HCT116 (cell line): ENCODE measurements around the gene CALML6. TPM values are rescaled to one million over a fixed set of nuclear protein-coding genes. Genes with fewer than 3 reads are reported as not detected.

Source experiments
- ATAC-seq: fragments of 200-7000 bp; cut with Tn5 transposase; 2 replicates; pipeline ENCODE4 v1.9.1; 2020; ENCODE audit warnings: mild to moderate bottlenecking, moderate library complexity
- BruUV-seq: library from RNA; stranded (reverse); fragments of 400-500 nt; replicated peaks from 2 replicates; lab custom pipeline; 2021; lab: Mats Ljungman, UMichigan
- CTCF ChIA-PET: fragments of 300-600 bp; sonication (Branson Sonifier 250); formaldehyde crosslinking; loops from one replicate; lab custom pipeline; 2021; ENCODE audit warnings: antibody characterized with exemption; lab: Charles Lee
- POLR2A ChIA-PET: fragments of 300-600, 350-600 bp; sonication (Branson Sonifier 250); formaldehyde crosslinking; loops from one replicate; lab custom pipeline; 2021; ENCODE audit warnings: antibody characterized with exemption; lab: Charles Lee
- RAD21 ChIA-PET, 2 experiments: fragments of 300-600 bp; sonication (Branson Sonifier 250); formaldehyde crosslinking; loops; one replicate each; lab custom pipeline; 2023; ENCODE audit warnings: low total read pairs in 2 of 2; ENCODE audit not compliant: uncharacterized antibody in 2 of 2, unreplicated experiment in 2 of 2, low non-redundant PET in 1 of 2; lab: Charles Lee
- DNase-seq: peaks from one replicate; pipeline ENCODE4 v3.0.0-alpha.2; 2010; ENCODE audit warnings: low read depth, low spot score
- H2AFZ ChIP-seq: fragments of 200-600 bp; shearing (Covaris generic), sonication (generic); 2 replicates; pipeline ENCODE4 v1.6.1; 2017; ENCODE audit warnings: low read depth, mixed run types, mixed read lengths, antibody characterized with exemption, low read length; ENCODE audit not compliant: poor library complexity, severe bottlenecking
- H3K27ac ChIP-seq: 2 replicates; pipeline ENCODE4 v1.5.1; 2012; ENCODE audit warnings: low read depth, low read length
- H3K27me3 ChIP-seq: fragments of 200-600 bp; sonication (generic); 2 replicates; pipeline ENCODE4 v1.6.1; 2016; ENCODE audit warnings: mixed run types, low read length, mixed read lengths; ENCODE audit not compliant: insufficient read depth
- H3K36me3 ChIP-seq, 2 experiments: fragments of 200-500 bp in 1 of 2; fragments of 200-600 bp in 1 of 2; sonication (Bioruptor generic) in 1 of 2; sonication (generic) in 1 of 2; 2 replicates each; pipeline versions ENCODE4 v1.5.1 to v1.6.1; 2014 to 2016; ENCODE audit warnings: low read length in 2 of 2, inconsistent platforms in 1 of 2, mixed read lengths in 1 of 2, mixed run types in 1 of 2; ENCODE audit not compliant: insufficient read depth in 2 of 2, control insufficient read depth in 1 of 2
- H3K4me1 ChIP-seq, 2 experiments: fragments of 200-600 bp in 1 of 2; sonication (generic) in 1 of 2; 2 replicates each; pipeline versions ENCODE4 v1.5.1 to v1.6.1; 2012 to 2017; ENCODE audit warnings: low read length in 2 of 2, inconsistent platforms in 1 of 2, mild to moderate bottlenecking in 1 of 2, mixed read lengths in 1 of 2, mixed run types in 1 of 2, moderate library complexity in 1 of 2; ENCODE audit not compliant: insufficient read depth in 2 of 2, control insufficient read depth in 1 of 2
- H3K4me2 ChIP-seq: fragments of 200-600 bp; sonication (generic); 2 replicates; pipeline ENCODE4 v1.6.1; 2017; ENCODE audit warnings: mixed run types, low read length, mixed read lengths
- H3K4me3 ChIP-seq, 2 experiments: fragments of 200-600 bp in 1 of 2; sonication (generic) in 1 of 2; replicated peaks in 1 of 2; 2 replicates each; pipeline ENCODE4 v1.5.1; 2011 to 2016; ENCODE audit warnings: low read length in 2 of 2, control low read depth in 1 of 2, low read depth in 1 of 2, mild to moderate bottlenecking in 1 of 2, mixed read lengths in 1 of 2, mixed run types in 1 of 2
- H3K79me2 ChIP-seq: fragments of 200-600 bp; sonication (generic); 2 replicates; pipeline ENCODE4 v1.6.1; 2017; ENCODE audit warnings: mild to moderate bottlenecking, mixed run types, low read length, moderate library complexity, mixed read lengths; ENCODE audit not compliant: insufficient read depth
- H3K9ac ChIP-seq: fragments of 200-600 bp; sonication (generic); 2 replicates; pipeline ENCODE4 v1.6.1; 2016; ENCODE audit warnings: low read length, mixed read lengths
- H3K9me2 ChIP-seq: fragments of 200-600 bp; sonication (generic), shearing (Covaris generic); 2 replicates; pipeline ENCODE4 v1.6.1; 2017; ENCODE audit warnings: mixed run types, mild to moderate bottlenecking, moderate library complexity; ENCODE audit not compliant: insufficient read depth
- H3K9me3 ChIP-seq, 2 experiments: fragments of 200-500 bp in 1 of 2; fragments of 200-600 bp in 1 of 2; sonication (Bioruptor generic) in 1 of 2; sonication (generic) in 1 of 2; 2 replicates each; pipeline ENCODE4 v1.6.1; 2014 to 2017; ENCODE audit warnings: low read length in 2 of 2, mixed read lengths in 2 of 2, inconsistent platforms in 1 of 2, low read depth in 1 of 2, mild to moderate bottlenecking in 1 of 2, mixed run types in 1 of 2, moderate library complexity in 1 of 2; ENCODE audit not compliant: control insufficient read depth in 1 of 2, insufficient read depth in 1 of 2
- H4K20me1 ChIP-seq: fragments of 200-600 bp; sonication (generic), shearing (Covaris generic); 2 replicates; pipeline ENCODE4 v1.6.1; 2017; ENCODE audit warnings: mixed run types, mild to moderate bottlenecking, moderate library complexity; ENCODE audit not compliant: insufficient read depth
- CBX3 ChIP-seq: IDR thresholded peaks from 2 replicates; pipeline ENCODE4 v1.6.1; 2012; ENCODE audit warnings: low read depth
- CEBPB ChIP-seq: IDR thresholded peaks from 2 replicates; pipeline ENCODE4 v1.6.1; 2012; ENCODE audit warnings: low read depth
- EGR1 ChIP-seq: IDR thresholded peaks from 2 replicates; pipeline ENCODE4 v1.6.1; 2012; ENCODE audit warnings: low read depth
- EZH2 ChIP-seq: fragments of 200-600 bp; sonication (generic); IDR thresholded peaks from 2 replicates; pipeline ENCODE4 v1.6.1; 2017; ENCODE audit warnings: antibody characterized with exemption, mixed run types
- EZH2phosphoT487 ChIP-seq: fragments of 200-600 bp; IDR thresholded peaks from 2 replicates; pipeline ENCODE4 v1.6.1; 2018; ENCODE audit warnings: antibody characterized with exemption, borderline replicate concordance
- JUND ChIP-seq: IDR thresholded peaks from 2 replicates; pipeline ENCODE4 v1.6.1; 2012
- POLR2A ChIP-seq: IDR thresholded peaks from 2 replicates; pipeline ENCODE4 v1.7.0; 2011; ENCODE audit warnings: borderline replicate concordance; ENCODE audit not compliant: insufficient read depth, insufficient read length; ENCODE audit errors: extremely low read depth
- POLR2AphosphoS5 ChIP-seq: IDR thresholded peaks from 2 replicates; pipeline ENCODE4 v1.6.1; 2011; ENCODE audit warnings: mild to moderate bottlenecking, low read depth, low read length, moderate library complexity
- RAD21 ChIP-seq: IDR thresholded peaks from 2 replicates; pipeline ENCODE4 v1.6.1; 2012; ENCODE audit warnings: low read depth, mild to moderate bottlenecking
- SIN3A ChIP-seq: IDR thresholded peaks from 2 replicates; pipeline ENCODE4 v1.6.1; 2012; ENCODE audit warnings: low read depth
- TCF7L2 ChIP-seq: IDR thresholded peaks from 2 replicates; pipeline ENCODE4 v1.7.0; 2011; ENCODE audit warnings: borderline replicate concordance, inconsistent platforms; ENCODE audit not compliant: insufficient read depth, insufficient read length; ENCODE audit errors: extremely low read depth
- YY1 ChIP-seq: IDR thresholded peaks from 2 replicates; pipeline ENCODE4 v1.6.1; 2011; ENCODE audit warnings: low read length, low read depth, moderate library complexity, mild to moderate bottlenecking; ENCODE audit not compliant: insufficient replicate concordance; ENCODE audit errors: extremely low read depth
- ZFX ChIP-seq: fragments of 450-650 bp; IDR thresholded peaks from 2 replicates; pipeline ENCODE4 v1.6.1; 2017
- ZNF274 ChIP-seq: fragments of 200-500 bp; sonication (Bioruptor generic); IDR thresholded peaks from 2 replicates; pipeline ENCODE4 v1.6.1; 2014; ENCODE audit warnings: mild to moderate bottlenecking, low read depth, low read length, inconsistent platforms
- intact Hi-C: fragments of 100-400 bp; cut with micrococcal nuclease; formaldehyde crosslinking; loops from 2 replicates; pipeline ENCODE4 v1.10.0; 2022
- total RNA-seq: library from RNA; stranded (reverse); gene quantifications from one replicate; pipeline ENCODE4 v1.2.1, GENCODE V29; 2021; ENCODE audit not compliant: unreplicated experiment
- TF ChIP-seq, protein P1 (sequence below): IDR thresholded peaks from 2 replicates; pipeline ENCODE4 v1.6.1; 2012; ENCODE audit warnings: low read depth
- TF ChIP-seq, protein P2 (sequence below): IDR thresholded peaks from 2 replicates; pipeline ENCODE4 v1.6.1; 2012
- TF ChIP-seq, protein P3 (sequence below), 3 experiments: fragments of 200-600 bp in 1 of 3; sonication (generic) in 1 of 3; IDR thresholded peaks in 2 of 3; conservative IDR thresholded peaks in 1 of 3; 2 replicates each; pipeline ENCODE4 v1.5.1; 2012 to 2017; ENCODE audit warnings: low read depth in 2 of 3, low read length in 2 of 3, antibody characterized with exemption in 1 of 3, borderline replicate concordance in 1 of 3, control low read depth in 1 of 3, mild to moderate bottlenecking in 1 of 3, mixed read lengths in 1 of 3, mixed run types in 1 of 3, moderate library complexity in 1 of 3; ENCODE audit not compliant: insufficient read depth in 1 of 3

Gene CALML6
- total RNA-seq, 1 experiment from 2014 or later = 2.3 TPM

DNA sequence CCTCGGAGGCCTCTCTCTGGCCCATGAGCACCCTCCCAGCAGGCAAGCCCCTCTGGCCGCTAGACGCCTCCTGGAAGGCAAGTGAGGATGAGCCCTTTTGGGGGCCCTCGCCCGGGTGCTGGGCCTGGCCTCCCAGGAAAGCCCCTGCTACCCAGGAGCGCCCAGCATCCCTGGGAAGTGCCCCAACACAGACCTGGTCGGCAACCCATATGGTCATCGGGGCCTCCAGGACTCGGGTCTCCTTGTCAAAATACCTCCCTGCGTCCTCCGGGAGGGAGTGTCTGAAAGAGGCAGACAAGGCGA is 25.0 kb downstream of the CALML6 start:
- intact Hi-C loops = no loop called here
- no peak overlapping the region for H3K4me3 ChIP-seq
- H3K4me2 ChIP-seq = no peak overlapping the region
- no peaks in the 10 kb centered on the region for H4K20me1 ChIP-seq
- no peaks in the 10 kb centered on the region for H3K9me2 ChIP-seq
- POLR2A ChIA-PET = no interaction called here
- H3K9ac ChIP-seq = no peak overlapping the region
- no peak overlapping the region for H2AFZ ChIP-seq
- no peaks in the 10 kb centered on the region for H3K9me3 ChIP-seq
- TF ChIP-seq RAD21 (no peak), POLR2AphosphoS5 (no peak), POLR2A (no peak), EZH2 (no peak), YY1 (no peak), ZFX (no peak), JUND (no peak), EZH2phosphoT487 (no peak), CBX3 (no peak), TCF7L2 (no peak), CEBPB (no peak), EGR1 (no peak), SIN3A (no peak), ZNF274 (no peak)
- TF ChIP-seq, protein P1, sequence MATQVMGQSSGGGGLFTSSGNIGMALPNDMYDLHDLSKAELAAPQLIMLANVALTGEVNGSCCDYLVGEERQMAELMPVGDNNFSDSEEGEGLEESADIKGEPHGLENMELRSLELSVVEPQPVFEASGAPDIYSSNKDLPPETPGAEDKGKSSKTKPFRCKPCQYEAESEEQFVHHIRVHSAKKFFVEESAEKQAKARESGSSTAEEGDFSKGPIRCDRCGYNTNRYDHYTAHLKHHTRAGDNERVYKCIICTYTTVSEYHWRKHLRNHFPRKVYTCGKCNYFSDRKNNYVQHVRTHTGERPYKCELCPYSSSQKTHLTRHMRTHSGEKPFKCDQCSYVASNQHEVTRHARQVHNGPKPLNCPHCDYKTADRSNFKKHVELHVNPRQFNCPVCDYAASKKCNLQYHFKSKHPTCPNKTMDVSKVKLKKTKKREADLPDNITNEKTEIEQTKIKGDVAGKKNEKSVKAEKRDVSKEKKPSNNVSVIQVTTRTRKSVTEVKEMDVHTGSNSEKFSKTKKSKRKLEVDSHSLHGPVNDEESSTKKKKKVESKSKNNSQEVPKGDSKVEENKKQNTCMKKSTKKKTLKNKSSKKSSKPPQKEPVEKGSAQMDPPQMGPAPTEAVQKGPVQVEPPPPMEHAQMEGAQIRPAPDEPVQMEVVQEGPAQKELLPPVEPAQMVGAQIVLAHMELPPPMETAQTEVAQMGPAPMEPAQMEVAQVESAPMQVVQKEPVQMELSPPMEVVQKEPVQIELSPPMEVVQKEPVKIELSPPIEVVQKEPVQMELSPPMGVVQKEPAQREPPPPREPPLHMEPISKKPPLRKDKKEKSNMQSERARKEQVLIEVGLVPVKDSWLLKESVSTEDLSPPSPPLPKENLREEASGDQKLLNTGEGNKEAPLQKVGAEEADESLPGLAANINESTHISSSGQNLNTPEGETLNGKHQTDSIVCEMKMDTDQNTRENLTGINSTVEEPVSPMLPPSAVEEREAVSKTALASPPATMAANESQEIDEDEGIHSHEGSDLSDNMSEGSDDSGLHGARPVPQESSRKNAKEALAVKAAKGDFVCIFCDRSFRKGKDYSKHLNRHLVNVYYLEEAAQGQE = no peak
- TF ChIP-seq, protein P2, sequence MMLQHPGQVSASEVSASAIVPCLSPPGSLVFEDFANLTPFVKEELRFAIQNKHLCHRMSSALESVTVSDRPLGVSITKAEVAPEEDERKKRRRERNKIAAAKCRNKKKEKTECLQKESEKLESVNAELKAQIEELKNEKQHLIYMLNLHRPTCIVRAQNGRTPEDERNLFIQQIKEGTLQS = no peak
- TF ChIP-seq, protein P3, sequence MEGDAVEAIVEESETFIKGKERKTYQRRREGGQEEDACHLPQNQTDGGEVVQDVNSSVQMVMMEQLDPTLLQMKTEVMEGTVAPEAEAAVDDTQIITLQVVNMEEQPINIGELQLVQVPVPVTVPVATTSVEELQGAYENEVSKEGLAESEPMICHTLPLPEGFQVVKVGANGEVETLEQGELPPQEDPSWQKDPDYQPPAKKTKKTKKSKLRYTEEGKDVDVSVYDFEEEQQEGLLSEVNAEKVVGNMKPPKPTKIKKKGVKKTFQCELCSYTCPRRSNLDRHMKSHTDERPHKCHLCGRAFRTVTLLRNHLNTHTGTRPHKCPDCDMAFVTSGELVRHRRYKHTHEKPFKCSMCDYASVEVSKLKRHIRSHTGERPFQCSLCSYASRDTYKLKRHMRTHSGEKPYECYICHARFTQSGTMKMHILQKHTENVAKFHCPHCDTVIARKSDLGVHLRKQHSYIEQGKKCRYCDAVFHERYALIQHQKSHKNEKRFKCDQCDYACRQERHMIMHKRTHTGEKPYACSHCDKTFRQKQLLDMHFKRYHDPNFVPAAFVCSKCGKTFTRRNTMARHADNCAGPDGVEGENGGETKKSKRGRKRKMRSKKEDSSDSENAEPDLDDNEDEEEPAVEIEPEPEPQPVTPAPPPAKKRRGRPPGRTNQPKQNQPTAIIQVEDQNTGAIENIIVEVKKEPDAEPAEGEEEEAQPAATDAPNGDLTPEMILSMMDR (IDR thresholded peaks at IDR 0.05 in 2 of 3, conservative IDR thresholded peaks at IDR 0.05 in 1 of 3; ENCODE audit: borderline replicate concordance in 1 of 3, insufficient read depth in 1 of 3, low read depth in 2 of 3, low read length in 2 of 3) = no peak
- RAD21 ChIA-PET = no interaction called here
- H3K79me2 ChIP-seq = no peaks in the 10 kb centered on the region
- no peaks in the 10 kb centered on the region for H3K36me3 ChIP-seq
- H3K27me3 ChIP-seq = no peaks in the 10 kb centered on the region
- peaks cover 0 to 10% of the 10 kb centered on the region in 2 experiments; a peak in 1 of 4 replicates for H3K4me1 ChIP-seq
- no TSS peak for BruUV-seq
- CTCF ChIA-PET = no interaction called here
- no peak for ATAC-seq
- no peak for DNase-seq
- H3K27ac ChIP-seq = no peak overlapping the region
